HEK293 (cell line): Measurements from ENCODE around the gene PDK1.

Experiments used
- GLIS2 ChIP-seq: fragments of 450-650 bp; formaldehyde crosslinking; IDR thresholded peaks from 2 replicates; pipeline ENCODE4 v1.5.1; 2016; ENCODE audit warnings: missing biosample characterization, missing genetic modification characterization
- HOXD13 ChIP-seq: sonication (generic); formaldehyde crosslinking; IDR thresholded peaks from 2 replicates; pipeline ENCODE4 v1.8.0; 2022; ENCODE audit warnings: missing genetic modification reagents, borderline replicate concordance
- KLF16 ChIP-seq: fragments of 450-650 bp; formaldehyde crosslinking; IDR thresholded peaks from 2 replicates; pipeline ENCODE4 v1.5.1; 2017; ENCODE audit warnings: missing biosample characterization, missing genetic modification characterization
- ZNF10 ChIP-seq: fragments of 450-650 bp; formaldehyde crosslinking; IDR thresholded peaks from 2 replicates; pipeline ENCODE4 v1.5.1; 2017; ENCODE audit warnings: missing biosample characterization, missing genetic modification characterization
- ZNF121 ChIP-seq: fragments of 450-650 bp; formaldehyde crosslinking; IDR thresholded peaks from 2 replicates; pipeline ENCODE4 v1.5.1; 2016; ENCODE audit warnings: missing biosample characterization, missing genetic modification characterization
- ZNF302 ChIP-seq: fragments of 450-650 bp; formaldehyde crosslinking; IDR thresholded peaks from 2 replicates; pipeline ENCODE4 v1.5.1; 2016; ENCODE audit warnings: missing biosample characterization, missing genetic modification characterization, low read depth
- ZNF416 ChIP-seq: fragments of 450-650 bp; formaldehyde crosslinking; IDR thresholded peaks from 2 replicates; pipeline ENCODE4 v1.5.1; 2016; ENCODE audit warnings: missing biosample characterization, missing genetic modification characterization
- ZNF426 ChIP-seq: fragments of 450-650 bp; formaldehyde crosslinking; IDR thresholded peaks from 2 replicates; pipeline ENCODE4 v1.5.1; 2017; ENCODE audit warnings: missing biosample characterization, missing genetic modification characterization, mild to moderate bottlenecking, inconsistent platforms, moderate library complexity
- ZNF624 ChIP-seq: fragments of 450-650 bp; formaldehyde crosslinking; IDR thresholded peaks from 2 replicates; pipeline ENCODE4 v1.5.1; 2017; ENCODE audit warnings: missing biosample characterization, missing genetic modification characterization
- ZNF777 ChIP-seq: fragments of 450-650 bp; formaldehyde crosslinking; IDR thresholded peaks from 2 replicates; pipeline ENCODE4 v1.5.1; 2017; ENCODE audit warnings: missing biosample characterization, missing genetic modification characterization, borderline replicate concordance
- TF ChIP-seq, protein P1 (sequence below): fragments of 450-650 bp; formaldehyde crosslinking; IDR thresholded peaks from 2 replicates; pipeline ENCODE4 v1.5.1; 2016; ENCODE audit warnings: missing biosample characterization, missing genetic modification characterization
- TF ChIP-seq, protein P2 (sequence below): fragments of 450-650 bp; formaldehyde crosslinking; IDR thresholded peaks from 2 replicates; pipeline ENCODE4 v1.5.1; 2016; ENCODE audit warnings: missing biosample characterization, missing genetic modification characterization
- TF ChIP-seq, protein P3 (sequence below): fragments of 450-650 bp; formaldehyde crosslinking; optimal IDR thresholded peaks from 2 replicates; pipeline ENCODE3; 2016; ENCODE audit warnings: missing biosample characterization, mild to moderate bottlenecking, missing genetic modification characterization

DNA sequence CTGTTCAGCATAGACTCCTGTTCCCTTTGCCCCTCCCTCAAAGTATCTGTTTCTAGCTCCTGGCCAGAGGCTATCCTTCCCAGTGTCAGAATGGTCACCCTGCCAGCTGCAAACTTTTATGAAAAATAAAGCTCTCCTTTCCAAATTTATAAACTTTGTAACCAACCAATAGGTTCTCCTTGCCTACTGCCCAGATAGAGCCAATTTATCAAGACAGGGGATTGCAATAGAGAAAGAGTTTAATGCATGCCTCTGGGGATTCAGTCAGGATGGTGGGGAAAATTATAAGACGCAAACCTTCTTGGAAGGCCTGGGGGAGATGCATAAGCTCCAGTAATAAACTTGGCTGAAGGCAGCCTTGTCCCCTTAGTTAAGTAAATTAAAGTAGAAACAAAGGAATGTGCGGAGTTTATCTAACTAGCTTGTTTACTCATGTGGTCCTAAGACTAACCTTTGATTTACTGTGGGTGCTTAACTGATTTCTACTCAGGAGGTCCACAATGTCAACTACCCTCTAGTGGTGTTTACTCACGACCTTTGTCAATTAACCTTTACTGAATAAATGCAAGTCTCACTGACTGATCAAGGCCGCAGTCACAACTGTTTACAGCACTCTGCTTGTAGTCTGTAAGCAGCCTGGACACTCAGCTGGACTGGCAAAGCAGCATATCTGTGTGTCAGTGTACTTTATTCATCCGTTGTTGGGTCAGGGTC is 42.9 kb upstream of the PDK1 start:
- TF ChIP-seq, protein P1, sequence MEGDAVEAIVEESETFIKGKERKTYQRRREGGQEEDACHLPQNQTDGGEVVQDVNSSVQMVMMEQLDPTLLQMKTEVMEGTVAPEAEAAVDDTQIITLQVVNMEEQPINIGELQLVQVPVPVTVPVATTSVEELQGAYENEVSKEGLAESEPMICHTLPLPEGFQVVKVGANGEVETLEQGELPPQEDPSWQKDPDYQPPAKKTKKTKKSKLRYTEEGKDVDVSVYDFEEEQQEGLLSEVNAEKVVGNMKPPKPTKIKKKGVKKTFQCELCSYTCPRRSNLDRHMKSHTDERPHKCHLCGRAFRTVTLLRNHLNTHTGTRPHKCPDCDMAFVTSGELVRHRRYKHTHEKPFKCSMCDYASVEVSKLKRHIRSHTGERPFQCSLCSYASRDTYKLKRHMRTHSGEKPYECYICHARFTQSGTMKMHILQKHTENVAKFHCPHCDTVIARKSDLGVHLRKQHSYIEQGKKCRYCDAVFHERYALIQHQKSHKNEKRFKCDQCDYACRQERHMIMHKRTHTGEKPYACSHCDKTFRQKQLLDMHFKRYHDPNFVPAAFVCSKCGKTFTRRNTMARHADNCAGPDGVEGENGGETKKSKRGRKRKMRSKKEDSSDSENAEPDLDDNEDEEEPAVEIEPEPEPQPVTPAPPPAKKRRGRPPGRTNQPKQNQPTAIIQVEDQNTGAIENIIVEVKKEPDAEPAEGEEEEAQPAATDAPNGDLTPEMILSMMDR = no peak
- no peak for TF ChIP-seq KLF16
- TF ChIP-seq, protein P2, sequence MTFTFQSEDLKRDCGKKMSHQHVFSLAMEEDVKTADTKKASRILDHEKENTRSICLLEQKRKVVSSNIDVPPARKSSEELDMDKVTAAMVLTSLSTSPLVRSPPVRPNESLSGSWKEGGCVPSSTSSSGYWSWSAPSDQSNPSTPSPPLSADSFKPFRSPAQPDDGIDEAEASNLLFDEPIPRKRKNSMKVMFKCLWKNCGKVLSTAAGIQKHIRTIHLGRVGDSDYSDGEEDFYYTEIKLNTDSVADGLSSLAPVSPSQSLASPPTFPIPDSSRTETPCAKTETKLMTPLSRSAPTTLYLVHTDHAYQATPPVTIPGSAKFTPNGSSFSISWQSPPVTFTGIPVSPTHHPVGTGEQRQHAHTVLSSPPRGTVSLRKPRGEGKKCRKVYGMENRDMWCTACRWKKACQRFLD = no peak
- no peak for TF ChIP-seq ZNF777
- TF ChIP-seq ZNF416 (tag by site-specific recombination) = no peak
- no peak for TF ChIP-seq ZNF624 (tag by site-specific recombination)
- TF ChIP-seq GLIS2 (tag by site-specific recombination) = no peak
- TF ChIP-seq, protein P3, sequence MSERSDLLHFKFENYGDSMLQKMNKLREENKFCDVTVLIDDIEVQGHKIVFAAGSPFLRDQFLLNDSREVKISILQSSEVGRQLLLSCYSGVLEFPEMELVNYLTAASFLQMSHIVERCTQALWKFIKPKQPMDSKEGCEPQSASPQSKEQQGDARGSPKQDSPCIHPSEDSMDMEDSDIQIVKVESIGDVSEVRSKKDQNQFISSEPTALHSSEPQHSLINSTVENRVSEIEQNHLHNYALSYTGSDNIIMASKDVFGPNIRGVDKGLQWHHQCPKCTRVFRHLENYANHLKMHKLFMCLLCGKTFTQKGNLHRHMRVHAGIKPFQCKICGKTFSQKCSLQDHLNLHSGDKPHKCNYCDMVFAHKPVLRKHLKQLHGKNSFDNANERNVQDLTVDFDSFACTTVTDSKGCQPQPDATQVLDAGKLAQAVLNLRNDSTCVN (tag by site-specific recombination) = no peak
- TF ChIP-seq ZNF10 = no peak
- no peak for TF ChIP-seq ZNF302
- no peak for TF ChIP-seq HOXD13 (CRISPR knock-in tag)
- no peak for TF ChIP-seq ZNF426 (tag by site-specific recombination)
- no peak for TF ChIP-seq ZNF121 (tag by site-specific recombination)
